ENCODE results near the gene ELP6. TPM values are rescaled to one million over a fixed set of nuclear protein-coding genes. Genes with fewer than 3 reads are reported as not detected.

The ELP6 gene
- total RNA-seq, 1 experiment from 2014 or later: 62.0 TPM

DNA sequence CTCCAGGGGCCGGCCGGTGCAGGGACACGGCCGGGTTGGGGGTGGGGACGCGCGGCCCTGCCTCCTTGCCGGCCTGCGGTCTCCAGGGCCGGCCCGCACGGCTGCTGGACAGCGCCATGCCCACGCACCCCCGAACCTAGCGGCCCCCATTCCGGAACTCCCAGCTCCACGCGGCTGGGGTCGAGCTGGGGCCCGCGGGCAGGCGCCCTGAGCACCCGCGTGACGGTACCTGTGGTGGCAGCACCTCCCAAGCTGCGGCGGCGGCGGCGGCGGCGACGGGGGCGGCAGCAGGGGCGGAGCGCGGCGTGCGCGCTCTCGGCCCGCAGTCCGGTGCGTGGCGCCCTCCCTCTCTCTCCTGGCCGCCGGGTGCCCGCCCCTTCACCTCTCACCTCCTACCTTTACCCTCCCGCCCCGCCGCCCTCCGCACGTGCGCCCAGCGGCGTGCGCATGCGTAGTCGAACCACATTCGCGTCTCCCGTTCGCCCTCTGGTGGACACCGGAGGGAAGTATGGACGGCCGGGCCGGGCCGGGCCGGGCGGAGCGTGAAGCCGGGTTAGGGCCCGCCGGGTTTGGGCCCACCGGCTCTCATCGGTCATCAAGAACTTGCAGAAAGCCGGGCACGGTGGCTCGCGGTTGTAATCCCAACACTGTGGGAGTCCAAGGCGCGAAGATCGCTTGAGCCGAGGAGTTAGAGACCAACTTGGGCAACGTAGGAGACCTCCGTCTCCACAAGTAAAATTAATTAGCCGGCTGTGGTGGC lies 37.8 kb downstream of the ELP6 start, which contains the start of gene SCAP (continued):
- TF ChIP-seq FOXP1 (CRISPR knock-in tag; IDR thresholded peaks at IDR 0.05; ENCODE audit: borderline replicate concordance) (peak; percentile 84; the same call in 1 of the 2 replicates), TEAD1 (CRISPR knock-in tag; IDR thresholded peaks at IDR 0.05) (peak; percentile 78; the same call in 1 of the 2 replicates), SMAD3 (CRISPR knock-in tag; IDR thresholded peaks at IDR 0.05; ENCODE audit: borderline replicate concordance) (no peak), ELF4 (CRISPR knock-in tag; IDR thresholded peaks at IDR 0.05; ENCODE audit: low read depth) (0 out of 2 replicates have a peak, but pooled peaks have one; percentile 57), SP1 (CRISPR knock-in tag; conservative IDR thresholded peaks at IDR 0.05) (peak; percentile 99), NR2C2 (CRISPR knock-in tag; IDR thresholded peaks at IDR 0.05) (peak; percentile 96), ATF2 (CRISPR knock-in tag; IDR thresholded peaks at IDR 0.05; ENCODE audit: borderline replicate concordance, low read depth) (no peak), HMGA2 (CRISPR knock-in tag; IDR thresholded peaks at IDR 0.05) (no peak), ETV6 (CRISPR knock-in tag; IDR thresholded peaks at IDR 0.05) (peak; percentile 96), NR3C1 (CRISPR knock-in tag; conservative IDR thresholded peaks at IDR 0.05; ENCODE audit: low read depth) (no peak)
- TF ChIP-seq, protein P1, sequence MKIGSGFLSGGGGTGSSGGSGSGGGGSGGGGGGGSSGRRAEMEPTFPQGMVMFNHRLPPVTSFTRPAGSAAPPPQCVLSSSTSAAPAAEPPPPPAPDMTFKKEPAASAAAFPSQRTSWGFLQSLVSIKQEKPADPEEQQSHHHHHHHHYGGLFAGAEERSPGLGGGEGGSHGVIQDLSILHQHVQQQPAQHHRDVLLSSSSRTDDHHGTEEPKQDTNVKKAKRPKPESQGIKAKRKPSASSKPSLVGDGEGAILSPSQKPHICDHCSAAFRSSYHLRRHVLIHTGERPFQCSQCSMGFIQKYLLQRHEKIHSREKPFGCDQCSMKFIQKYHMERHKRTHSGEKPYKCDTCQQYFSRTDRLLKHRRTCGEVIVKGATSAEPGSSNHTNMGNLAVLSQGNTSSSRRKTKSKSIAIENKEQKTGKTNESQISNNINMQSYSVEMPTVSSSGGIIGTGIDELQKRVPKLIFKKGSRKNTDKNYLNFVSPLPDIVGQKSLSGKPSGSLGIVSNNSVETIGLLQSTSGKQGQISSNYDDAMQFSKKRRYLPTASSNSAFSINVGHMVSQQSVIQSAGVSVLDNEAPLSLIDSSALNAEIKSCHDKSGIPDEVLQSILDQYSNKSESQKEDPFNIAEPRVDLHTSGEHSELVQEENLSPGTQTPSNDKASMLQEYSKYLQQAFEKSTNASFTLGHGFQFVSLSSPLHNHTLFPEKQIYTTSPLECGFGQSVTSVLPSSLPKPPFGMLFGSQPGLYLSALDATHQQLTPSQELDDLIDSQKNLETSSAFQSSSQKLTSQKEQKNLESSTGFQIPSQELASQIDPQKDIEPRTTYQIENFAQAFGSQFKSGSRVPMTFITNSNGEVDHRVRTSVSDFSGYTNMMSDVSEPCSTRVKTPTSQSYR (CRISPR knock-in tag; IDR thresholded peaks at IDR 0.05): peak; percentile 44; the same call in 1 of the 2 replicates
- TF ChIP-seq, protein P2, sequence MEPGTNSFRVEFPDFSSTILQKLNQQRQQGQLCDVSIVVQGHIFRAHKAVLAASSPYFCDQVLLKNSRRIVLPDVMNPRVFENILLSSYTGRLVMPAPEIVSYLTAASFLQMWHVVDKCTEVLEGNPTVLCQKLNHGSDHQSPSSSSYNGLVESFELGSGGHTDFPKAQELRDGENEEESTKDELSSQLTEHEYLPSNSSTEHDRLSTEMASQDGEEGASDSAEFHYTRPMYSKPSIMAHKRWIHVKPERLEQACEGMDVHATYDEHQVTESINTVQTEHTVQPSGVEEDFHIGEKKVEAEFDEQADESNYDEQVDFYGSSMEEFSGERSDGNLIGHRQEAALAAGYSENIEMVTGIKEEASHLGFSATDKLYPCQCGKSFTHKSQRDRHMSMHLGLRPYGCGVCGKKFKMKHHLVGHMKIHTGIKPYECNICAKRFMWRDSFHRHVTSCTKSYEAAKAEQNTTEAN (CRISPR knock-in tag; IDR thresholded peaks at IDR 0.05): 0 out of 2 replicates have a peak, but pooled peaks have one; percentile 24
- TF ChIP-seq, protein P3, sequence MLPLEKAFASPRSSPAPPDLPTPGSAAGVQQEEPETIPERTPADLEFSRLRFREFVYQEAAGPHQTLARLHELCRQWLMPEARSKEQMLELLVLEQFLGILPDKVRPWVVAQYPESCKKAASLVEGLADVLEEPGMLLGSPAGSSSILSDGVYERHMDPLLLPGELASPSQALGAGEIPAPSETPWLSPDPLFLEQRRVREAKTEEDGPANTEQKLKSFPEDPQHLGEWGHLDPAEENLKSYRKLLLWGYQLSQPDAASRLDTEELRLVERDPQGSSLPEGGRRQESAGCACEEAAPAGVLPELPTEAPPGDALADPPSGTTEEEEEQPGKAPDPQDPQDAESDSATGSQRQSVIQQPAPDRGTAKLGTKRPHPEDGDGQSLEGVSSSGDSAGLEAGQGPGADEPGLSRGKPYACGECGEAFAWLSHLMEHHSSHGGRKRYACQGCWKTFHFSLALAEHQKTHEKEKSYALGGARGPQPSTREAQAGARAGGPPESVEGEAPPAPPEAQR (CRISPR knock-in tag; IDR thresholded peaks at IDR 0.05): no peak

- peaks cover 4% of the 10 kb centered on the region; the same call in 1 of the 2 replicates for H3K9me3 Mint-ChIP-seq
- TF ChIP-seq ZNF396 (CRISPR knock-in tag; IDR thresholded peaks at IDR 0.05; ENCODE audit: borderline replicate concordance) (no peak), ZNF232 (CRISPR knock-in tag; IDR thresholded peaks at IDR 0.05) (0 out of 2 replicates have a peak, but pooled peaks have one; percentile 8)
- H3K27ac Mint-ChIP-seq: peak overlapping the region; percentile 91
- peaks cover 33% of the 10 kb centered on the region for H3K4me1 Mint-ChIP-seq
- H3K36me3 Mint-ChIP-seq: no peaks in the 10 kb centered on the region
- ChIA-PET CTCF (interaction anchor here (0.9 to 2.5 kb wide), 2 partner anchors 39 to 54 kb away, joined by 3 to 18 read pairs; no protein-coding TSS in a partner anchor), POLR2A (interaction anchor here (1.0 kb wide), 1 partner anchor 53 kb away, joined by 3 read pairs; no protein-coding TSS in a partner anchor)
- DNase-seq (ENCODE audit: low spot score): no peak
- H3K4me3 Mint-ChIP-seq: peak overlapping the region; percentile 92
- no peak for ATAC-seq
- no peaks in the 10 kb centered on the region for H3K27me3 Mint-ChIP-seq (ENCODE audit: low read depth)
Observed at GRCh38 chr3:47475029-47475569, 38.4 kb downstream of the ELP6 start.

Measured in WTC11 (cell line).